ENCODE measurements around the gene USP24.

DNA sequence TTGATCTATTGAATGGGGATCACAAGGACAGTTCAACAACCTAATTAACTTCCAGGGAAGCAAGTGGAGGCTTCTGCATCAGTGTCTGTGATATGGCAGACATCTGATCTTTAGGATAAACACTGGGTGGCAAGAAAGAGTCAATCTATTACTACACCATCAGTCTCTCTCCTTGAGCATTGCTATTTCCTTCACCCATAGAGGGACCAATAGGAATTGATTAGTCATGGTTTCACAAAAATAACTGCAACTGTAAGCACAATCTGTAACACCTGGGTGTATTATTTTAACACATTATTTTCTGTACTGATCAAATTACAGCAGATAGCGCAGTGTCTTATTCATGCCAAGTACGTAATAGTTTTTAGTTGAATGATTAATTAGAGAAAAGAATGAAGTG lies 50.3 kb downstream of the USP24 start:
- TF ChIP-seq, protein P1, sequence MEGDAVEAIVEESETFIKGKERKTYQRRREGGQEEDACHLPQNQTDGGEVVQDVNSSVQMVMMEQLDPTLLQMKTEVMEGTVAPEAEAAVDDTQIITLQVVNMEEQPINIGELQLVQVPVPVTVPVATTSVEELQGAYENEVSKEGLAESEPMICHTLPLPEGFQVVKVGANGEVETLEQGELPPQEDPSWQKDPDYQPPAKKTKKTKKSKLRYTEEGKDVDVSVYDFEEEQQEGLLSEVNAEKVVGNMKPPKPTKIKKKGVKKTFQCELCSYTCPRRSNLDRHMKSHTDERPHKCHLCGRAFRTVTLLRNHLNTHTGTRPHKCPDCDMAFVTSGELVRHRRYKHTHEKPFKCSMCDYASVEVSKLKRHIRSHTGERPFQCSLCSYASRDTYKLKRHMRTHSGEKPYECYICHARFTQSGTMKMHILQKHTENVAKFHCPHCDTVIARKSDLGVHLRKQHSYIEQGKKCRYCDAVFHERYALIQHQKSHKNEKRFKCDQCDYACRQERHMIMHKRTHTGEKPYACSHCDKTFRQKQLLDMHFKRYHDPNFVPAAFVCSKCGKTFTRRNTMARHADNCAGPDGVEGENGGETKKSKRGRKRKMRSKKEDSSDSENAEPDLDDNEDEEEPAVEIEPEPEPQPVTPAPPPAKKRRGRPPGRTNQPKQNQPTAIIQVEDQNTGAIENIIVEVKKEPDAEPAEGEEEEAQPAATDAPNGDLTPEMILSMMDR (IDR thresholded peaks at IDR 0.05), result no peak
- TF ChIP-seq POLR2A (IDR thresholded peaks at IDR 0.05), result no peak

All from uterus (tissue), 2 donors.